ENCODE measurements around the gene CFAP73.
"Not testable (repeated sequence)": the region's sequence is repeated elsewhere in the genome, so short reads cannot be mapped to it uniquely, and the experiment has no call there.

Gene CFAP73

GRCh38 chr12:113149361-113150150, at the start of gene CFAP73:
CFAP73 (plus strand) TSS chr12:113149724; CDS start chr12:113149858, 134 bp downstream.
- DNase-seq, result peak in 1 of 2 experiments; percentile 27

- no peak for DNase-seq
Measured at GRCh38 chr12:113099764-113100163, 49.8 kb upstream of the CFAP73 start.

- DNase-seq, result no peak
Measured at GRCh38 chr12:113101751-113102150, 47.8 kb upstream of the CFAP73 start.

GRCh38 chr12:113102811-113103210, 46.7 kb upstream of the CFAP73 start:
- DNase-seq, result no peak

- DNase-seq, result peak; percentile 61 to 73
Measured at GRCh38 chr12:113103756-113104450, 45.6 kb upstream of the CFAP73 start.

- no peak for DNase-seq
Measured at GRCh38 chr12:113104953-113105510, 44.5 kb upstream of the CFAP73 start.

- DNase-seq, result no peak
Measured at GRCh38 chr12:113105606-113106271, 43.8 kb upstream of the CFAP73 start.

- no peak for DNase-seq
Measured at GRCh38 chr12:113106361-113106760, 43.2 kb upstream of the CFAP73 start.

- DNase-seq, result no peak
Measured at GRCh38 chr12:113108308-113108707, 41.2 kb upstream of the CFAP73 start.

GRCh38 chr12:113109360-113109759, 40.2 kb upstream of the CFAP73 start:
- no peak for DNase-seq

- no peak for DNase-seq
Measured at GRCh38 chr12:113109872-113110599, 39.5 kb upstream of the CFAP73 start.

- DNase-seq, result no peak
Measured at GRCh38 chr12:113111247-113111646, 38.3 kb upstream of the CFAP73 start.

GRCh38 chr12:113112043-113112899, 37.3 kb upstream of the CFAP73 start:
- no peak for DNase-seq

- DNase-seq, result no peak
Measured at GRCh38 chr12:113113397-113113796, 36.1 kb upstream of the CFAP73 start.

- DNase-seq, result no peak
Measured at GRCh38 chr12:113114447-113115178, 34.9 kb upstream of the CFAP73 start.

GRCh38 chr12:113115455-113116126, 33.9 kb upstream of the CFAP73 start:
- DNase-seq, result no peak

- DNase-seq, result no peak
Measured at GRCh38 chr12:113116875-113117274, 32.6 kb upstream of the CFAP73 start.

- DNase-seq, result not testable (repeated sequence)
Measured at GRCh38 chr12:113117684-113118083, 31.8 kb upstream of the CFAP73 start.

GRCh38 chr12:113118142-113118541, 31.4 kb upstream of the CFAP73 start:
- DNase-seq, result no peak

GRCh38 chr12:113119980-113120669, 29.4 kb upstream of the CFAP73 start:
- no peak for DNase-seq
